Epithelial cell of proximal tubule (primary cell): ENCODE data around the gene MTMR11. TPM values are rescaled to one million over a fixed set of nuclear protein-coding genes. Genes with fewer than 3 reads are reported as not detected.
"Not testable (repeated sequence)": the region's sequence is repeated elsewhere in the genome, so short reads cannot be mapped to it uniquely, and the experiment has no call there.

Source experiments
- DNase-seq: peaks from one replicate; pipeline ENCODE4 v3.0.0-alpha.2; 2011; ENCODE audit warnings: low read depth
- H3K4me3 ChIP-seq: 2 replicates; pipeline ENCODE4 v1.5.1; 2011; ENCODE audit warnings: low read depth, mild to moderate bottlenecking, low read length
- total RNA-seq: library from RNA; depleted of rRNA; stranded (reverse); fragments of >200 nt; gene quantifications from 2 replicates; pipeline ENCODE4 v1.2.3, GENCODE V29; 2015
- TF ChIP-seq, protein P1 (sequence below): conservative IDR thresholded peaks from 2 replicates; pipeline ENCODE4 v1.5.1; 2012; ENCODE audit warnings: low read depth, mild to moderate bottlenecking, low read length

MTMR11 gene
- total RNA-seq, 1 donor from 2014 or later = 8.9 TPM

DNA sequence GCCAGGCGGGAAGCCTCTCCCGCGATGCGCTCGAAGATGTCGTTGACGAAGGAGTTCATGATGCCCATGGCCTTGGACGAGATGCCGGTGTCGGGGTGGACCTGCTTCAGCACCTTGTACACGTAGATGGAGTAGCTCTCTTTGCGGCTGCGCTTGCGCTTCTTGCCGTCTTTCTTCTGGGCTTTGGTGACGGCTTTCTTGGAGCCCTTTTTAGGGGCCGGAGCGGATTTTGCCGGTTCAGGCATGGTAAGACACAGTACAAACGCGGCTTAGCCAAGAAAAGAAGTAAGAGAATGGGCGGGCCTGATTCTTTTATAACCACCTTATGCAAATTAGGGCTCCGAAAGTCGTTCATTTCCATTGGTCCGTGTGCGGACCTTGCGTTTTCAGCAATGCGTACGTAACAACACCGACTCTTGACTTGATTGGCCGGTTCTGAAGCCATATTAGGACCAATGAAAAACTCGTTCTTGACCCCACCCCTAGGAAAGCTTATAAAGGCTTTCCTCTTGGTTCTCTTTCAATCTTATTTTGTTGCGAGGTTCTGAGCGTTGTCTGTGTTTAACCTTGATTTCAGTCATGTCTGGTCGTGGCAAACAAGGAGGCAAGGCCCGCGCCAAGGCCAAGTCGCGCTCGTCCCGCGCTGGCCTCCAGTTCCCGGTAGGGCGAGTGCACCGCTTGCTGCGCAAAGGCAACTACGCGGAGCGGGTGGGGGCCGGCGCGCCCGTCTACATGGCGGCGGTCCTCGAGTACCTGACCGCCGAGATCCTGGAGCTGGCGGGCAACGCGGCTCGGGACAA is 50.1 kb downstream of the MTMR11 start:
- TF ChIP-seq, protein P1, sequence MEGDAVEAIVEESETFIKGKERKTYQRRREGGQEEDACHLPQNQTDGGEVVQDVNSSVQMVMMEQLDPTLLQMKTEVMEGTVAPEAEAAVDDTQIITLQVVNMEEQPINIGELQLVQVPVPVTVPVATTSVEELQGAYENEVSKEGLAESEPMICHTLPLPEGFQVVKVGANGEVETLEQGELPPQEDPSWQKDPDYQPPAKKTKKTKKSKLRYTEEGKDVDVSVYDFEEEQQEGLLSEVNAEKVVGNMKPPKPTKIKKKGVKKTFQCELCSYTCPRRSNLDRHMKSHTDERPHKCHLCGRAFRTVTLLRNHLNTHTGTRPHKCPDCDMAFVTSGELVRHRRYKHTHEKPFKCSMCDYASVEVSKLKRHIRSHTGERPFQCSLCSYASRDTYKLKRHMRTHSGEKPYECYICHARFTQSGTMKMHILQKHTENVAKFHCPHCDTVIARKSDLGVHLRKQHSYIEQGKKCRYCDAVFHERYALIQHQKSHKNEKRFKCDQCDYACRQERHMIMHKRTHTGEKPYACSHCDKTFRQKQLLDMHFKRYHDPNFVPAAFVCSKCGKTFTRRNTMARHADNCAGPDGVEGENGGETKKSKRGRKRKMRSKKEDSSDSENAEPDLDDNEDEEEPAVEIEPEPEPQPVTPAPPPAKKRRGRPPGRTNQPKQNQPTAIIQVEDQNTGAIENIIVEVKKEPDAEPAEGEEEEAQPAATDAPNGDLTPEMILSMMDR = no peak
- DNase-seq = peak; percentile 99
- H3K4me3 ChIP-seq = peak overlapping the region; percentile 70

DNA sequence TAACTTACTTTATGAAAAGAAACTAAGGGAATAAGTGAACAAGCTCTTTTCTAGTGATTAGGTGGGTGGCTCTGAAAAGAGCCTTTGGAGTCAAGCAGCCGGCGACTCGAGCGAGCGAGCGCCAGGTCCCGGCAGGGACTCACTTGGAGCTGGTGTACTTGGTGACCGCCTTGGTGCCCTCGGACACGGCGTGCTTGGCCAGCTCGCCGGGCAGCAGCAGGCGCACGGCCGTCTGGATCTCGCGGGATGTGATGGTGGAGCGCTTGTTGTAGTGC is 50.6 kb downstream of the MTMR11 start:
- DNase-seq = not testable (repeated sequence)
- peak overlapping the region; percentile 70 for H3K4me3 ChIP-seq

DNA sequence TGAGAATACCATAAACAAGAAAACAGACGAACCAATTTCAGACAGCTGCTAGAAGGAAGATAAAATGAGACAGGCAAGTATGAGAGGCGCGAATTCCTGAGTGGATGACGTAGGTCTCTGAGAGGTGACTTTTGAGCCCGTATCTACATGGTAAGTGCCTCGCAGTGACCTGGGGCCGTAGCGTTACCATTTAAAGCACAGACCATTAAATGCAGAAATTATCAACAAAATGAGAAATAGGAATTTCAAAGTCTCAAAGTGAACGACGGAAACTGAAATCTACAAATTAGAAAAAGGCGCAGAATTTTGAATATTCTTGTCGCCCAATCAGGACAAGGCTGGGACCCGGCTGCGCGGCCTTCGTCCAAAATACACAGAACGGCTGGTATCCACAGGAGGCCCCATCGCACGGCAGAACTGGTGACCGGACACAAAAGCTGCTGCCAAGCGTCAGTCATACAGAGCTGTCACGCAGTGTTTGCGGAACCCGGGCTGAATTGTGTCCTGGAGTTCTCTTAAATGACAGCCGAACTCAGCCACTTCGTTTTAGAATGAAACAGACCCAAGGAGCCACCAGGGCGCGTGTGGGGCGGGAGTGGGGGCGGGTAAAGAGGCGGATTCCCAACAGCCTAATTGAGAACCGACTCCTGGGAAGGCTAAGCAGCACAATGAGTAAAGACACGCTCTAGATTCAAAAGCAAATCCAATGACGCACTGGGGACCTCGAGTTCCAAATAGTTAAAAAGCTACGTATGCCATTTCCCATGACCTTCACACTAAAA is 51.1 kb downstream of the MTMR11 start:
- H3K4me3 ChIP-seq = peak overlapping the region; percentile 70
- TF ChIP-seq, protein P1 = peak; percentile 19
- DNase-seq = no peak

DNA sequence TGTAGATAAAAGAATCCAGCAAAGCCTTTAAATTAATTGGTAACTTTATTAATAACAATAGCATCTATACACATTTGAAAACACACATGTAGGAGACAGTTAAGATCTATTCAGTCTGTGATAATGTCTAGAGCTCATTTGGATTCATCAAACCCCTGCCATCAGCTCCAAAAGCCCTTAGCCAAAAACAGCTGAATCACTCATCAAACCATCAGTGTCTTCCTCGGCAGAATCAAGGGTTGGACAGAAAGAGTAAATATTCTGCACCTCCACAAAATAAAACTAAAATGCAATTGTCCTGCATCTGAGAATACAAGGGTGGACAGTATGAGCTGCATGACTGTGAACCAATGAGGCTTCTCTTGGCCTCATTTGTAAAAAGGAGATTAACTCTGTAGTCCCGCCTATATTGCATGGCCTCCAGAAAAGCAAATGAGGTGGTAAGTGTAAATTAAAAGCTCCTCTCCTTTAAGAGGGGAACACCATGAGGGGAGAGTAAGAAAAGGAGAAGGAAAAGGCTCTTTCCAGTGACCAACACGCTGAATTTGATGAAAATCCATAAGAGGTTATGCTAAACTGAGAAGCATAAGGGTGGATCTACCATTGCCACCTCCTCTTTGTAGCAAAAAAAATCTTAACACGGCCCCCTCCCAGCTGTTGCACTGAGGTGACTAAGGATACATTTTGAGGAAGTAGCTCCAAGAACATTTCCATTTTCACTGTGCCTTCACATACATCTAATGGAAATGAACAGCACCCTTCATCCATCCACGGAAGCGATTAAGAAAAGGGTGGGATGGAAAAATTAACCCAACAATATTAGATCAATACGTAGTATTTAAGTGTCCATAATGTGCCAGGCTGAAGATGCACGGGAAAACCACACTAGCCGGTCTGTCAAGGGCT is 52.0 kb downstream of the MTMR11 start:
- TF ChIP-seq, protein P1 = no peak
- peak overlapping the region; percentile 70 for H3K4me3 ChIP-seq
- DNase-seq = no peak

DNA sequence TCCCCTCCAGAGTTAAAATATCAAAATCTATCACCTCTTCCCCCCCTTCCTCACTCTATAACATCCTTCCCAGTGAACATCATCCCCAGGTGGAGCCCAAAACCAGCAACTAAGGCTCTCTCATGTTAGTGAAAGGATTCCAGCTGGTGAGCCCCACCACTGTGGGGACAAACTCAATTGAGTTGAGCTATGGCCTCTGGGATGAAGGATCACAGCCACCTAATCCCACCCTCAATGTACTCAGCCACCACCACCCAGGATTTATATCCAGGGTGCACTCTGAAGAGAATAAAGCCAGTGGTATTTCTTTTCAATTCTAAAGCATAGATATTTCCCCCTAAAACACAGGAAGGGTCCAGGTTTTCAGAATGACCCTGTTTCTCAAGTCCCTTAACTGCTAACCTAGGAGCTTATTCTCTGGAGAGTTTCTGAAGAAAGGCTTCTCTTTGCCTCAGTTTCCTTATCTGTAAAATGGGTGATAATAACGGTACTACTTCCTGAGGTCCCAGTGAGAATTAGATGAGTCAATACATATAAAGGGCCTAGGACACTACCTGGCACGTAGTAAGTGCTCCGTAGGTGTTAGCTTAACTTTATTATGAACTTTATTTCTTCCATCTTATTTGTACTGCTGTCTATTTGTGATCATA is 53.0 kb downstream of the MTMR11 start:
- TF ChIP-seq, protein P1 = no peak
- H3K4me3 ChIP-seq = no peak overlapping the region
- no peak for DNase-seq

DNA sequence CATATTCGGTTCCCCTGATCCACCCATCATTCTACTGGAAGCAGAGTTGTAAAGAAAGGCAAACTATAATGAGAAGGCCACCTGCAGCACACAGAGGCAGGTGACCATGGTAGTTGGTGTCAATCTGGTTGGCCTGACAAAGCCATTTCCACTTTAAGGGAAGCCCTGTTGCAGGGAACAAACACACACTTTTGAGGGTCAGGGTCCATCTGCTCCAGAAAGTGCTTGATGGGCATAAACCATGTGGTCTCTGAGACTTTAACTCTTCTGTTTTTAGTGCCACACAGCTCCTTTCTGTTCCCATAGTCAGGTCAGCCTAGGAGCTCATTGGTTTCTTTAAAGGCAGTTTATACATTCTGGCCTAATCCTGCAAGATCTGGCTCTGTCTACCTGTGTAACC is 54.8 kb downstream of the MTMR11 start:
- DNase-seq = no peak
- TF ChIP-seq, protein P1 = no peak
- H3K4me3 ChIP-seq = no peak overlapping the region
